Activated CD4-positive, alpha-beta T cell treated with anti-CD3 and anti-CD28 coated beads for 4 hours (primary cell): ENCODE data around the gene NUDT9.
"Not testable (repeated sequence)": the region's sequence is repeated elsewhere in the genome, so short reads cannot be mapped to it uniquely, and the experiment has no call there.

Source experiments
- DNase-seq, 2 donors: peaks; one replicate each; pipeline ENCODE4 v3.0.0-alpha.2; 2020

The NUDT9 gene

DNA sequence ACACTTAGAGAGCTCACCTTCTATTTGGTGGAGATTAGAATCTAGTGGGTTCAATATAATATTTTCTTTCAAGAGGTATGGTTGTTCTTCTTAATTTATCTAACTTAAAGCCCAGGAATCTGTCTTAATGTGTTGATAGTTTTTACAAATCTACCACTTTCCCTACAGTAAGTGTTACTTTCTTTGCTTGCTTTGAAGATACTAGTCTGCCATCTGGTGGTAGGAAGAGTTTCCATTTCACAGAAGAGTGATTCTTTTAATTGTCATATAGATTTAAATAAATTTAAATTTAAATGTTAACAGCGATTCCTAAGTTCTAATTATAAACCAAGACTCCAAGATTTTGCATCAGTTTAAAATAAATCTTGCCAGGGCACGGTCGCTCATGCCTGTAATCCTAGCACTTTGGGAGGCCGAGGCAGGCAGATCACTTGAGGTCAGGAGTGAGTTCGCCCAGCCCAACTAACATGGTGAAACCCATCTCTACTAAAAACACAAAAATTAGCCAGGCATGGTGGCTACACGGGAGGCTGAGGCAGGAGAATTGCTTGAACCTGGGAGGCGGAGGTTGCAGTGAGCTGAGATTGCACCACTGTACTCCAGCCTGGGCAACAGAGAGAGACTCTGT, 43.5 kb downstream of the NUDT9 start:
- peak in 1 of 2 donors; percentile 4 for DNase-seq

DNA sequence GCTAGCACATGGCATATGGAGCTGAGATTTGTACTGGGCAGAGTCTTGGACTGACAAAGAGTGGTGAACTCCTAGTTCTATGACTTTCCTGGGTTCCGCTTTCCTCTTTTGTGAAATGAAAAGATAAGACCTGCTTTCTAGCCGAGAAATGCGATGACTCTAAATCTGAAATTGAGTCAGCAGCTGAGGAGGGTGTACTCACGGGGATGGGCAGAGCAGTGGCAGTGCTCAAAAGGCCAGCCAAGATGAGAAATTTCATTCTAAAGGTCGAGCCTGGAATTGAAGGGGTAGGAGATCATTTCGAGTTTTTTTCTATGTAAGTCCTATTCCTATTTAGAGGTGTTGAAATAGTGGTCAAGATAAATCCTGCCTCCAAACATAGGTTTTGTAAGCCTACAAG, 47.0 kb downstream of the NUDT9 start:
- DNase-seq = no peak

DNA sequence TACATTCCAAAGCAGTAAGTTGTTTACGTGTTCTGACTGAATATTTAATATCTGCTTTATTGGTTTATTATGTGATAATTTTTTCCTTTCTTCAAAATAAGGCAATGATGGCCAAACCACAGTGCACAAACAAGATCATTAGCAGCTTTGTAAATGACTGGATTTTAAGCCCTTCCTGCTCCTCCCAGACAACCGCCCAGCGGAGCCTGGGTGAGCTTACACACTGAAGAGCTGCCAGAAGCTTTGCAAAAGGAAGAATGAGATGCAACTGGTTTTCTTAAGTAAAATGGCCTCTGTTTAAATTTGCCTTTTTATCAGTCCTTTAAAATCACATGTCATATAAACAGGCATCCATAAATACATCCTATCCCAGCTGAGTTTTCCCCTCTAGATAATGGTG, 54.6 kb downstream of the NUDT9 start:
- DNase-seq = no peak

DNA sequence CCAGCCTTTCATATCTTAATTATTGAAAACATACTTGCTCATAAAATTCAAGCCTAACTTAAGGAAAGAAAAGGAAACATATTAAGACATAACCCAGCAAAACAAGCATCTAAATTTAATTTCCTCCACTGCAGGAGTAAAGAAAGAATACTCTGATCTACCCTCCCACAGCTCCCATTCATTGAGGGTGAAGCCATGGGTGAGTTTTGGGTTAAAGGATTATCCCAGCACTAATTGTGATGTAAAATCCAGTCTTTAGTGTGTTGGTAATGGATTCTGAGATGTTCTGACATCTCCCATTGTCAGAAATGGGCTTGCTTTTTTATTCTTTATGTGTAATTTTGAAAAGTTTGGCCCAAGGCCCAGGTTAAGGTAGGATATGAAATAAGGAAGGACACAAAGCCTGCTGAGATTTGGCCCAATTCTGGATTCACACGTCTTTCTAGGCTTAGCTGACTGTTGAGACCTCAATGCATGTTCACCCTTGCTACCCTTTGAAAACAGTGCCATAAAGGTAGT, 56.4 kb downstream of the NUDT9 start:
- no peak for DNase-seq

DNA sequence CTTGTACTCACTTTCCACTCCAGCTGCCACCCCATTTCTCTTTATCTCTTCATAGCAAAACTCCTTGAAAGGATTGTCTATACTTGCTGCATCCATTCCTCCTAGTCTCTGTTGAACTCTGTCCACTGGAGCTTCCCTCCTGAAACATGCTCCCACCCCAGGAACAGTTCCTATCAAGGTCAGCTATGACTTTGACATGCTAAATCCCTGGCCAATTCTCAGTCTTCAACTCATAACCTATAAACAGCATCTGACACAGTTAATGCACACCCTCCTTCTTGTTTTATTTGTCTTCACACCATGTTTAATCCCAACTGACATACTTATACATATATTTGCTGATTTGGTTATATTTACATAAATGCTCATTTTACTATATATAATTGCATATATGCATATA, 59.0 kb downstream of the NUDT9 start:
- no peak for DNase-seq

DNA sequence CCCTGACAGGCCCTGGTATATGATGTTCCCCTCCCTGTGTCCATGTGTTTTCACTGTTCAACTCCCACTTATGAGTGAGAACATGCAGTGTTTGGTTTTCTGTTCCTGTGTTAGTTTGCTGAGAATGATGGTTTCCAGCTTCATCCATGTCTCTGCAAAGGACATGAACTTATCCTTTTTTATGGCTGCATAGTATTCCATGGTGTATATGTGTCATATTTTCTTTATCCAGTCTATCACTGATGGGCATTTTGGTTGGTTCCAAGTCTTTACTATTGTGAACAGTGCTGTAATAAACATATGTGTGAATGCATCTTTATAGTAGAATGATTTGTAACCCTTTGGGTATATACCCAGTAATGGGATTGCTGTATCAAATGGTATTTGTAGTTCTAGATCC, 60.9 kb downstream of the NUDT9 start:
- DNase-seq = not testable (repeated sequence)

DNA sequence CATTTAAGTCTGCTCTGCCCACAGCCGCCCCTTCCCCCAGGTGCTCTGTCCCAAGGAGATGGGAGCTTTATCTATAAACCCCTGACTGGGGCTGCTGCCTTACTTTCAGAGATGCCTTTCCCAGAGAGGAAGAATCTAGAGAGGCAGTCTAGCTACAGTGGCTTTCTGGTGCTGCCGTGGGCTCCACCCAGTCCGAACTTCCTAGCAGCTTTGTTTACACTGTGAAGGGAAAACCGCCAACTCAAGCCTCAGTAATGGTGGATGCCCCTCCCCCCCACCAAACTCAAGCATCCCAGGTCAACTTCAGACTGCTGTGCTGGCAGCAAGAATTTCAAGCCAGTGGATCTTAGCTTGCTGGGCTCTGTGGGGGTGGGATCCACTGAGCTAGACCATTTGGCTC, 66.3 kb downstream of the NUDT9 start:
- not testable (repeated sequence) for DNase-seq

DNA sequence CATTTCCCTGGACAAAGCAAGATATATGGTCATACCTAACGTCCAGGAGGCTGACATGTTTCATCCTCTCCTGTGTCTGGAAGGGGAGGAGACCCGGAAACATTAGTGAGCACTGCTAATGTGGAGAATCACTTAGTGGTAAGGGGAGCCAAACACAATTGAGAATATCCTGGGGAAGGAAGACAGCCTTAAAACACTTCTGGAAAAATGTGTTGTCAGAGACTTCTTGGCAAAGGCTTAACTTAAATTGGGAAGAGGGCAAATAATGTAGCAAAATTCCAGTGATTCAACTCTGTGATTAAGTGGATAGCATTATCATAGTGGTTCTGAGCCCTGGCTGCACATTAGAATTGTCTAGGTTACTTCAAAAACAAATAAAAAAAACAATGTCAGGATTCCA, 67.3 kb downstream of the NUDT9 start:
- DNase-seq = no peak

DNA sequence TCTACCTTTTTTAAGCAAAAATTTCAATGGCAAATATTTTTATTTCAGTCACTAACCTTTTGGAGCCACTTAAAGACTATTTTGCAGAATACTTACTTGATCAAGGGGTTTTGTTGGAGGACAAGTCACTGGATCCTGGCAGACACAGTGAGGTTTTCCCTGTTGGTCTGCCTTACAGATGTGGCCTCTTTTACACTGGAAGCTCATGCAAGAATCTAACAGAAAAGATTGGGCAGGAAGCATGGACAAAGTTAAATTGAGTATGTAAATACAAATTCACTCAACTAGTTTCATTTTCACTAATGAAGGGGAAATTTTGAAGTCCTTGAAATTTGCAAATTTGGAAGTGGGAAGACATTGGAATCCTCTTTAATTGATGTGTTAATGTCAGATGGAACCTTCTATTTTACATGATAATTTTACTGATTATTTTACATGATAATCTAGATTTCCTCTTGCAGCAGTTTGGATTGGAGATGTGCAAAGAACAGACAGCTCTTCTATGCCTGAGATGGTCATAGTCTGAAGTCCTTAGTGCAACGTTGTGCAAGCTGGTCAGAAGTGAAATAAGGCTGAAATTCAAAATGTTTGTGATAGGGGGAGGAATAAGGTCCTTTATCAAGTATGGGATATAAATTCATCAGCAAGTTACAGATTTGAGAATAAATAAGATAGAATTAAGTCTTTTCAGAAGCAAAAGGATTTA, 68.4 kb downstream of the NUDT9 start:
- no peak for DNase-seq

DNA sequence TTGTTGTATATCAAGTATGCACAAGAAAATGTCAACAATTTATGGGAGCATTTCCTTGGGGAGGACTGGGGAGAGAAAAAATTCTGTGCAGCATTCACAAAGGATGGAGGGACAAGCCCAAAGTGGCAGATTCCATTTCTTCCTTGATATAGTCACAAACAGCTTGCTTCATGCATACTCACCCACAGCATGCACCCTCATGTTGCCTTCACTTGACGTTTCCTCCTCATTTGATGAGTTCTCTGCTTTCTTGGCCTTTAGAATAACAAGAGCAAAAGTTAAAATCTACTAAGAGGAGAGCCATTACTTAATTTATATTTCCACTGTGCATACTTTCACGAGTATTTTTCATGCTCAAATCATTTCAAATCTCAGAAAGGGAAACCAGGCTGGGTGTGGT, 69.1 kb downstream of the NUDT9 start:
- no peak for DNase-seq

DNA sequence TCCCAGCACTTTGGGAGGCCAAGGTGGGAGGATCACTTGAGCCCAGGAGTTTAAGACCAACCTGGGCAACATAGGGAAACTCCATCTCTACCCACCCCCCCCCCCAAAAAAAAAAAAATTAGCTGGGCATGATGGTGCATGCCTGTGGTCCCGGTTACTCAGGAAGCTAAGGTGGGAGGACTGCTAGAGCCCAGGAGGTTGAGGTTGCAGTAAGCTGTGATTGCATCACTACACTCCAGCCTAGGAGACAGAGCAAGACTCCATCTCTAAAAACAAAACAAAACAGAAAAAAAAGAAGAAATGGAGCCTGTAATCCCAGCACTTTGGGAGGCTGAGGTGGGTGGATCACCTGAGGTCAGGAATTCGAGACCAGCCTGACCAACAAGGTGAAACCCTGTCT, 69.5 kb downstream of the NUDT9 start:
- DNase-seq = not testable (repeated sequence)

DNA sequence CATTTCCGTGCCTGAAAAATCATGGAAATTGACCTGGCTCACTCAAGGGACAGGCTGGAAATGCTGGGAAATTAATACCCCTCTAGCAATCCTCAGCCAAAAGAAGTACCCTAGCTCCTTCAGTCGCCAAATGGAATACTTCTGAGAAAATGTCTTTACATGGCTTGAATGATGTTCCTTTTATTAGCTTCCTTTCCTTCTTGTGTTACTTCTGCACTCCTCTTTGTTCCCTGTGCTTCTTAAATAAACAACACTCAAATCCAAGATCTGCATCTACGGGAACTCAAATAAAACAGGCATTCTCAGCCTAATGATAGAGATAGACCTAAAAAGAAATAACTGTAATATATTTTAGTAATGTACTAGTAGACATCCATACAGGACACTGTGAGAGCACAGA, 70.7 kb downstream of the NUDT9 start:
- DNase-seq = no peak

DNA sequence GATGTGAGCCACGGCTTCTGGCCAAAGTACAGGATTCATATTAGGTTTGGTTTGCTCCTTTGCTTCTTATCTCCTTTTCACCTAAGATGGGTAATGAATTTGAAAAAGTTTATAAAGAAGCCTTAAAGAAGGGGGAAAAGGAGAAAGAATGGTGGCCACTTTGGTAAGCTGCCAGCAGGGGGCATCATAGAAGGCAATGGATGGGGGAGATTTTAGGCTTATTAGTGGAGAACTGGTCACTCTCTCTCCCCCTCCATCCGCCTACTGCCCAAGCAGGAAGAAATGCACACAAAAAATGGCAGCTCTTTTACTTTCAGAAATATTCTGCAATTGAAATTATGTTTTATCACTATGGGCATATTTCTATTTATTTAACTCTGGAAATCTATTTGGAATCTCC, 74.8 kb downstream of the NUDT9 start:
- DNase-seq = no peak

DNA sequence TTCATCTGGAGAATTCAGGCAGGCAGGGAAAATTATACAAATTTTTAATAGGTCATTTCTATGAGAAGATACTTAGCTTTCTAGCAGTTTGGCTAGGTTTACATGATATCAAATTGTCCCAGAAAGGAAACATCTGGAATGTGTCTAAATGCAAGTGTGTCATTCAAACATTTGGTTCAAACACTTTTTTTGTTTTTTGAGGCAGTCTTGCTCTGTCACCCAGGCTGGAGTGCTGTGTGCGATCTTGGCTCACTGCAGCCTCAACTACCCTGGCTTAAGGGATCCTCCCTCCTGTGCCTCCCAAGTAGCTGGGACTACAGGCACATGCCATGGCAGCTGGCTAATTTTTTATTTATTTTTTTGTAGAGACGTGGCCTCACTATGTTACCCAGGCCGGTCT, 75.2 kb downstream of the NUDT9 start:
- no peak for DNase-seq

DNA sequence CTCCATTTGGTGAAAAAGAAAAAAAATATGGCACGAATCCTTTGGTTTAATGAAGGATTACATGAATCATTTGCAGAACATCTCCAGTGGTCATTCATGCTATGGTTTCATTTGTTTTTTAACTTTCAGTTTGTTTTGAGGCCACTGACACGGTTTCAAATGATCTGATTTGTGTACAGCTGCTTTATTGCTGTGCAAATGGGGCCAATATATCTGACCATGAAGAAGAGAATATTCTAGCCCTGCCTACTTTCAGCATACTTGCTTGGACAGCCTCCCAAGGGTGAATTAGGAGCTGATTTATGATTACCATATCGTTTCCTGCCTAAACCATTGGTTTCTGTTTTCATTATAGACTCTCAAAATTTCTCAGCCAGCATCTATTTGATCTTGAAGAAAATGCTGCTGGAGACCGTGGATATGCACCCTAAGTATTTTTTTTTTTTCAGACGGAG, 76.1 kb downstream of the NUDT9 start:
- DNase-seq = no peak

DNA sequence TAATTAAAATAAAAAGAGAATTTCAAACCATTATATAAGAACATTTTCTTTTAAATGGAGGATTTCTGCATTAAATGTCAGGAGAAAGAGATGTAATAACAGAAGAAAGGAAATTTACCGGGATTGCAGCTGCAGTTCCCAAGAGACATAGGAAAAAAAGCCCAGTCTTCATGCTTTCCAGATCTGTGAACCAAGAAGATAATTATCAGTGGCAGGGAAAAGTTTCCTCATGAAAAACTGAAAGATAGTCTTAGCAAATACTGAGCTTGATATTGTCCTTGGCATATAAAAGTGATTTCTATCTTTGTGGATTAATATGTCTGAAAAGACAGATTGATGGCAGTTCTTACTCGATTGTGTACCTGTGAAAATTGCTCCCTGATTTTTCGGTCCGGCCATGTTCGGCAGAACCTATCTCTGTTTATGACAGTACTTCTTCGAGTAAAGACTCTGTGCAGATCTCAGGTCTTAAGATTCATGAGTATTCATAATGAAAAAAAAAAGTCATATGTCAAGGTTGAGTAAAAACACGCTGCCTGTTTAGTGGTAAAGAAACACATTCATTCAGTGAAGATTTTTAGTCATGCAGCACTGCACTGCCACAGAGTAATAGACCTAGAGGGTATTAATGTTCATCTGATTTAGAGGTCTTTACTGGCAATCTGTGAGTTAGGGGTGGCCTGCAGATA, 77.2 kb downstream of the NUDT9 start:
- no peak for DNase-seq

DNA sequence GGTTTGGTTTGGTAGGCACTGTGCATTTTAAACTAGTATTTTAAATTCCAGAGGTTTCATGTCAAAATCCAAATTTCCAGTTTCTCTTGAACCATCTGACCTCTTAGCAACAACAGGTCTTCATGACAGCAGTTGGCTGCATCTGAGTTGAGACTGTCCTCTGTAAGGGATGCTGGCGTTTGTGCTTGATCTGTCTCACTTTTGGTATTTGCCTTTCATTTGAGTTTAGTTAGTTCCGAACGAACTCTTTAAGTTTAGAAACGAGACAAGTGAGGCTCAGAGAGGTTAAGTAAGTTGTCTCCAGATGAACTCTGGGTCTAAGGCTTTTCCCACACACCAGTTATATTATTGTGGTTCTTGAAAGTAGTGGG, 77.7 kb downstream of the NUDT9 start:
- no peak for DNase-seq

DNA sequence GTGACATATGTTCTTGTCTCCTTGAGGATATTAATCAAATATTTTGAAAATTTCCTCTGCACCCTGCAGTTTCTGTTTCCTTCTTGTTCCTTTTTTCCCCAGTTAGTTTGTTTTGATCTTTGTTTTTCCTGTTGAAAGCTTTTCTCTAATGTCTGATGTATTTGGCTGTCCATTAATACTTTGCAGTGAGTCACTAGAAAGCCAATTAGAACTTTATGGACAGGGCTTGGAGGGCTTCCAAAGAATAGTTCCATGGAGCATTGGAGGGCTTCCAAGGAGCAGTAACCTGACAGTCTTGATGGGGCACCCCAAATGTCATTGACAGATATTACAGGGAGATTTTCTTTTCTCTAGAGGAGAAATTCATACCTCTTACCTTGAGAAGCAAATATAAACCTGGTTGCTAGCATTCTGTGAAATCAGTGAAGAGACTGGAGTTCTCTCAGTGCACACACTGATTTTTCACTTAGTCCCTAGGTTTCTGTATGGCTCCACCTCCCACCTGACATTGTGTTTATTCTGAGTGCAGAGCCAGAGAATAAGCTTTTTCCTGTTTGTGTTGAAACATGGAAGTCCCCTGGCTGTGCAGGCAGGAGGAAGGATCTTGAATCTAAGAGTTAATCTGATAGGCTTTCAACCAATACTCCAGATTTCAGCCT, 80.3 kb downstream of the NUDT9 start:
- no peak for DNase-seq

DNA sequence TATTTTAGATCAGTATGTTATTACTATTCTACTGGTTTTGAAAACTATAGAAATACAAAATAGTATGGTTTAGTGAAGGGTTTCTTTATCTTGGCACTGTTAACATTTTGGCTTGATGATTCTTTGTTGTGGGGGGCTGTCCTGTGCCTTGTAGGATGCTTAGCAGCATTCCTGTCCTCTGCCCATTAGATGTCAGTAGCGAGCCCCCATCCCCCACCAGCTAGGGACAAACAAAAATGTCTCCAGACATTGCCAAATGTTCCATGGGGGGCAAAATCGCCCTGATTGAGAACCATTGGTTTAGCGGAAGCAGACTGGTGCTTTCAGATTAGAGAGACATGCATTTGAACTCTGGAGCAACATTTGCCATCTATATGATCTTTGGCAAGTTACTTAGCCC, 83.5 kb downstream of the NUDT9 start:
- no peak for DNase-seq

DNA sequence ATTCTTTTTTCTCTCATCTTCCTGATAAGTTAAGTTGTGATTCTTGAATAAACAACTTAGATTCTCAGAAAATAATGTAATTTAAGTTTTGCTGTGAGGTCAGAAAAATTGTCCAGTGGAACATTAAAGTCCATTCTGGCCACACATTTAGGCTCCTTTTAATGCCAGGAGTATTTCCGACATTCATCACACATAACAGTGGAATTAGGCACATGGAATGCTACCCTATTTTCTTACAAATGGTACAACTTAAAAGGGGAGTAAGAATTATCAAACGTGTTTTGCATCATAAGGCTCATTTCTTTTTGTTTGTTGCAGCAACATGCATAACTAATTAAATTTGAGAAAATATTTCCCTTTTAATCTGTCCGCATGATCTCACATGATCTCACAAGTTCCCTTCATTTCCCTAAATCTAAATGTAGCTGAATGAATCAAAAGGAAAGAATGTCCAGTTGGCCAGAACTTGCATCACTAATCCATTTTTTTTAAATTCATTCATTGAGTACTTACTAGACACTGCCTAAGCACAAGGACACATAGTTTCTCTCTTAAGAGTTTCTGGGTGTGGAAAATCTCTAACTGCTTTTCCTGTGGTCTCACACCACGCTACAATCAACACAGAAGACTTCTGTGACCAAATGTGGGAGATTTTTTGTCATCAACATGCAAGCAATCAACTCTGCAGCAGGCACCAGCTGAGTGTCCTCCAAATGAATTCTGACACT, 84.8 kb downstream of the NUDT9 start:
- DNase-seq = no peak
